ENCODE measurements around the gene CIBAR2. TPM values are rescaled to one million over a fixed set of nuclear protein-coding genes. Genes with fewer than 3 reads are reported as not detected.
A peak's percentile ranks its signal among the peaks of the same experiment; 100 is the strongest.

Gene CIBAR2
- total and polyA plus RNA-seq, 10 of the 15 experiments (the other 5 are each of a cell fraction or from before 2014, with no cell fraction given), result 0.05 to 0.16 (median 0.07) TPM; not detected in 7

DNA sequence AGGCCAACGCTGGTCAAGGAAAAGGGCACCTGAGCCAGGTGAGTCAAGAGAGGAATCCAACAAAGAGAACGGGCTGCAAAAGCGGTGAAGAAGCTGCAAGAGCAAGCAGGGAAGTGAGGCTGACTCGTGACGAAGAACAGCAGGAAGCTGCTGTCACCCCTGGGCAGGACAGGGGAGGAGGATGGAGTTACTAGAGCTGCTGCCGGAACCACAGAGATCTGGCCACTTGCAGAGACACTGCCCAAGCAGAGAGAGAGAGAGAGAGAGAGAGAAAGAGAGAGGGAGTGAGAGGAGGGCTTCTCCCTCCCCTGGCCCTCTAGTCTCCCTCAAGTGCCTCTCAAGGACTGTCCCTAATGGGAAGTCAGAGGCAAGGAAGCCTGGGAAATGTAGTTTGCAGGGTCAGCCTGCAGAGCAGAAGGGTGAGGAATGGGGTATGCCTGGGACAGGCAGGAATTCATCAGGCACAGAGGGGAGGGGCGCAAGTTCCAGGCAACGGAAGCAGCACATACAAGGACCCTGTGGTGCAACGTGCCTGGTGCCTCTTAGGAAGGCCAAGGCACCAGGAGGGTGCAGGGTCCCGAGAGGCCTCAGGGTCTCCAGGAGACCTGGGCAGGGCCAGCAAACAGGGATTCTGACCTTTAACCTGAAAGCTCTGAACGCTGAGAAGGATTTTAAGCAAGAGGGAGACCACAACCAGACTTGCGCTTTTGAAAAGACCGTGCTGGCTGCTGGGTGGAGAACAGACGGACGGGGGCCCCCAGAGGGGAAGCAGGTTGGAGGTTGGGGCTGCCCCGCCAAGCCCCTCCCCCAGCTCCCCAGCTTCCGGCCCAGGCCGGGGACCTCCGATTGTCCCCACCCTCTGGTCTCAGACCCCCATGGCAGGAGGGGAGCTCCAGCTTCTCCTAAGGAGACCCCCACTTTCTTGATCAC, 45.8 kb upstream of the CIBAR2 start:
- in situ Hi-C loops (cut with MboI), result no loop called here
- ChIA-PET CTCF (interaction anchor here (0.7 to 2.5 kb wide), 8 partner anchors 17 to 102 kb away, joined by 3 to 7 read pairs (median 4); no protein-coding TSS in a partner anchor), SMC1A (ENCODE audit: uncharacterized antibody, unreplicated experiment) (interaction anchor here (1.2 to 1.3 kb wide), 2 partner anchors 44 to 69 kb away, joined by 3 to 5 read pairs; no protein-coding TSS in a partner anchor), POLR2A (interaction anchor here (0.7 to 1.0 kb wide), 2 partner anchors 16 to 67 kb away, joined by 3 to 6 read pairs; no protein-coding TSS in a partner anchor), RAD21 (ENCODE audit: unreplicated experiment) (interaction anchor here (0.9 to 2.4 kb wide), 3 partner anchors 43 to 69 kb away, joined by 3 to 7 read pairs (median 3); no protein-coding TSS in a partner anchor)
- Histone ChIP-seq H3K36me3 (ENCODE audit: control insufficient read depth in 2 of 2, insufficient read depth in 2 of 2, low read length in 1 of 2) (no peaks in the 10 kb centered on the region), H3K27me3 (replicated peaks in 1 of 2; ENCODE audit: control insufficient read depth in 2 of 2, insufficient read depth in 2 of 2, low read length in 1 of 2) (no peaks in the 10 kb centered on the region; a peak in 1 of 4 replicates), H3K79me2 (ENCODE audit: control insufficient read depth, insufficient read depth, low read length) (no peaks in the 10 kb centered on the region), H3K4me3 (peak overlapping the region; percentile 24; the same call in 1 of the 2 replicates), H3K4me1 (ENCODE audit: control insufficient read depth, insufficient read depth, low read length) (peaks cover 2% of the 10 kb centered on the region), H3K9ac (ENCODE audit: control insufficient read depth, insufficient read depth, low read length) (no peak overlapping the region), H2AFZ (ENCODE audit: control insufficient read depth, low read depth, low read length) (peak overlapping the region; percentile 76), H4K20me1 (ENCODE audit: control insufficient read depth, insufficient read depth) (no peaks in the 10 kb centered on the region), H3K4me2 (ENCODE audit: control insufficient read depth, insufficient read depth) (peak overlapping the region; percentile 28), H3K9me3 (replicated peaks; ENCODE audit: control insufficient read depth, insufficient read depth, low read length) (no peaks in the 10 kb centered on the region), H3K27ac (ENCODE audit: control insufficient read depth, insufficient read depth) (no peak overlapping the region)
- DNase-seq (ENCODE audit: low read depth, low spot score) (peak; percentile 12), FAIRE-seq (peak; percentile 73), ATAC-seq (peak; percentile 77)
- intact Hi-C loops (cut with micrococcal nuclease; ENCODE audit: unreplicated experiment), result no loop called here
- 14% methylated on average over 19 of the region's 19 CpGs for WGBS (ENCODE audit: insufficient coverage, insufficient replicate concordance, low lambda C conversion rate, missing lambda C conversion rate)
- BruUV-seq (replicated peaks), result no TSS peak
- no peak for TF ChIP-seq RUNX3 (IDR thresholded peaks at IDR 0.05; ENCODE audit: low read length)
- TF ChIP-seq, protein P1, sequence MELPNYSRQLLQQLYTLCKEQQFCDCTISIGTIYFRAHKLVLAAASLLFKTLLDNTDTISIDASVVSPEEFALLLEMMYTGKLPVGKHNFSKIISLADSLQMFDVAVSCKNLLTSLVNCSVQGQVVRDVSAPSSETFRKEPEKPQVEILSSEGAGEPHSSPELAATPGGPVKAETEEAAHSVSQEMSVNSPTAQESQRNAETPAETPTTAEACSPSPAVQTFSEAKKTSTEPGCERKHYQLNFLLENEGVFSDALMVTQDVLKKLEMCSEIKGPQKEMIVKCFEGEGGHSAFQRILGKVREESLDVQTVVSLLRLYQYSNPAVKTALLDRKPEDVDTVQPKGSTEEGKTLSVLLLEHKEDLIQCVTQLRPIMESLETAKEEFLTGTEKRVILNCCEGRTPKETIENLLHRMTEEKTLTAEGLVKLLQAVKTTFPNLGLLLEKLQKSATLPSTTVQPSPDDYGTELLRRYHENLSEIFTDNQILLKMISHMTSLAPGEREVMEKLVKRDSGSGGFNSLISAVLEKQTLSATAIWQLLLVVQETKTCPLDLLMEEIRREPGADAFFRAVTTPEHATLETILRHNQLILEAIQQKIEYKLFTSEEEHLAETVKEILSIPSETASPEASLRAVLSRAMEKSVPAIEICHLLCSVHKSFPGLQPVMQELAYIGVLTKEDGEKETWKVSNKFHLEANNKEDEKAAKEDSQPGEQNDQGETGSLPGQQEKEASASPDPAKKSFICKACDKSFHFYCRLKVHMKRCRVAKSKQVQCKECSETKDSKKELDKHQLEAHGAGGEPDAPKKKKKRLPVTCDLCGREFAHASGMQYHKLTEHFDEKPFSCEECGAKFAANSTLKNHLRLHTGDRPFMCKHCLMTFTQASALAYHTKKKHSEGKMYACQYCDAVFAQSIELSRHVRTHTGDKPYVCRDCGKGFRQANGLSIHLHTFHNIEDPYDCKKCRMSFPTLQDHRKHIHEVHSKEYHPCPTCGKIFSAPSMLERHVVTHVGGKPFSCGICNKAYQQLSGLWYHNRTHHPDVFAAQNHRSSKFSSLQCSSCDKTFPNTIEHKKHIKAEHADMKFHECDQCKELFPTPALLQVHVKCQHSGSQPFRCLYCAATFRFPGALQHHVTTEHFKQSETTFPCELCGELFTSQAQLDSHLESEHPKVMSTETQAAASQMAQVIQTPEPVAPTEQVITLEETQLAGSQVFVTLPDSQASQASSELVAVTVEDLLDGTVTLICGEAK (IDR thresholded peaks at IDR 0.05; ENCODE audit: borderline replicate concordance), result peak; percentile 76; the same call in 1 of the 2 replicates
- TF ChIP-seq ATF7 (IDR thresholded peaks at IDR 0.05; ENCODE audit: low read depth), result 0 out of 2 replicates have a peak, but pooled peaks have one; percentile 17
- TF ChIP-seq NBN (IDR thresholded peaks at IDR 0.05), result peak; percentile 75; the same call in 1 of the 2 replicates
- TF ChIP-seq EED (IDR thresholded peaks at IDR 0.05; ENCODE audit: low read depth), result no peak
- TF ChIP-seq WRNIP1 (IDR thresholded peaks at IDR 0.05; ENCODE audit: borderline replicate concordance, low read depth, low read length), result no peak
- TF ChIP-seq, protein P2, sequence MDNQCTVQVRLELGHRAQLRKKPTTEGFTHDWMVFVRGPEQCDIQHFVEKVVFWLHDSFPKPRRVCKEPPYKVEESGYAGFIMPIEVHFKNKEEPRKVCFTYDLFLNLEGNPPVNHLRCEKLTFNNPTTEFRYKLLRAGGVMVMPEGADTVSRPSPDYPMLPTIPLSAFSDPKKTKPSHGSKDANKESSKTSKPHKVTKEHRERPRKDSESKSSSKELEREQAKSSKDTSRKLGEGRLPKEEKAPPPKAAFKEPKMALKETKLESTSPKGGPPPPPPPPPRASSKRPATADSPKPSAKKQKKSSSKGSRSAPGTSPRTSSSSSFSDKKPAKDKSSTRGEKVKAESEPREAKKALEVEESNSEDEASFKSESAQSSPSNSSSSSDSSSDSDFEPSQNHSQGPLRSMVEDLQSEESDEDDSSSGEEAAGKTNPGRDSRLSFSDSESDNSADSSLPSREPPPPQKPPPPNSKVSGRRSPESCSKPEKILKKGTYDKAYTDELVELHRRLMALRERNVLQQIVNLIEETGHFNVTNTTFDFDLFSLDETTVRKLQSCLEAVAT (IDR thresholded peaks at IDR 0.05), result 0 out of 2 replicates have a peak, but pooled peaks have one; percentile 22
- peak; percentile 50 for TF ChIP-seq IKZF1 (conservative IDR thresholded peaks at IDR 0.05)
- peak; percentile 34; the same call in 1 of the 2 replicates for TF ChIP-seq RAD51 (IDR thresholded peaks at IDR 0.05)
- TF ChIP-seq CHD1 (IDR thresholded peaks at IDR 0.05; ENCODE audit: low read depth, low read length), result no peak
- no peak for TF ChIP-seq HDAC2 (IDR thresholded peaks at IDR 0.05)
- TF ChIP-seq HDGF (IDR thresholded peaks at IDR 0.05), result peak; percentile 78; the same call in 1 of the 2 replicates
- TF ChIP-seq, protein P3, sequence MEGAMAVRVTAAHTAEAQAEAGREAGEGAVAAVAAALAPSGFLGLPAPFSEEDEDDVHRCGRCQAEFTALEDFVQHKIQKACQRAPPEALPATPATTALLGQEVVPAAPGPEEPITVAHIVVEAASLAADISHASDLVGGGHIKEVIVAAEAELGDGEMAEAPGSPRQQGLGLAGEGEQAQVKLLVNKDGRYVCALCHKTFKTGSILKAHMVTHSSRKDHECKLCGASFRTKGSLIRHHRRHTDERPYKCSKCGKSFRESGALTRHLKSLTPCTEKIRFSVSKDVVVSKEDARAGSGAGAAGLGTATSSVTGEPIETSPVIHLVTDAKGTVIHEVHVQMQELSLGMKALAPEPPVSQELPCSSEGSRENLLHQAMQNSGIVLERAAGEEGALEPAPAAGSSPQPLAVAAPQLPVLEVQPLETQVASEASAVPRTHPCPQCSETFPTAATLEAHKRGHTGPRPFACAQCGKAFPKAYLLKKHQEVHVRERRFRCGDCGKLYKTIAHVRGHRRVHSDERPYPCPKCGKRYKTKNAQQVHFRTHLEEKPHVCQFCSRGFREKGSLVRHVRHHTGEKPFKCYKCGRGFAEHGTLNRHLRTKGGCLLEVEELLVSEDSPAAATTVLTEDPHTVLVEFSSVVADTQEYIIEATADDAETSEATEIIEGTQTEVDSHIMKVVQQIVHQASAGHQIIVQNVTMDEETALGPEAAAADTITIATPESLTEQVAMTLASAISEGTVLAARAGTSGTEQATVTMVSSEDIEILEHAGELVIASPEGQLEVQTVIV (IDR thresholded peaks at IDR 0.05; ENCODE audit: borderline replicate concordance, partially characterized antibody), result peak; percentile 42
- TF ChIP-seq GABPA (IDR thresholded peaks at IDR 0.05; ENCODE audit: low read depth), result peak; percentile 68
- no peak for TF ChIP-seq SMAD1 (IDR thresholded peaks at IDR 0.05; ENCODE audit: low read depth, partially characterized antibody)
